Adrenal gland (tissue), 5 donors: ENCODE measurements around the gene ANKRD28.

Source experiments
- CTCF ChIP-seq, 6 experiments: fragments of 450-650 bp in 4 of 6; fragments of 200-600 bp in 2 of 6; sonication (generic) in 1 of 6; IDR thresholded peaks; 1 replicate in 5 of 6; 2 replicates in 1 of 6; pipeline versions ENCODE4 v1.5.1 to v1.8.0; 2016 to 2021; ENCODE audit warnings: antibody characterized with exemption in 6 of 6, mild to moderate bottlenecking in 2 of 6, moderate library complexity in 1 of 6
- POLR2A ChIP-seq, 2 donors: fragments of 450-650 bp; IDR thresholded peaks; one replicate each; pipeline ENCODE4 v1.6.1; 2017; ENCODE audit warnings: antibody characterized with exemption in 2 of 2, mild to moderate bottlenecking in 2 of 2, moderate library complexity in 1 of 2
- donor health status: DM: no; HTN: no; CAD: no.

GRCh38 chr3:15781131-15781530 lies 16.6 kb downstream of the ANKRD28 start:
- TF ChIP-seq CTCF (IDR thresholded peaks at IDR 0.05) (no peak), POLR2A (IDR thresholded peaks at IDR 0.05) (no peak)
